ENCODE data around the gene CLIP4.

CLIP4 gene

DNA sequence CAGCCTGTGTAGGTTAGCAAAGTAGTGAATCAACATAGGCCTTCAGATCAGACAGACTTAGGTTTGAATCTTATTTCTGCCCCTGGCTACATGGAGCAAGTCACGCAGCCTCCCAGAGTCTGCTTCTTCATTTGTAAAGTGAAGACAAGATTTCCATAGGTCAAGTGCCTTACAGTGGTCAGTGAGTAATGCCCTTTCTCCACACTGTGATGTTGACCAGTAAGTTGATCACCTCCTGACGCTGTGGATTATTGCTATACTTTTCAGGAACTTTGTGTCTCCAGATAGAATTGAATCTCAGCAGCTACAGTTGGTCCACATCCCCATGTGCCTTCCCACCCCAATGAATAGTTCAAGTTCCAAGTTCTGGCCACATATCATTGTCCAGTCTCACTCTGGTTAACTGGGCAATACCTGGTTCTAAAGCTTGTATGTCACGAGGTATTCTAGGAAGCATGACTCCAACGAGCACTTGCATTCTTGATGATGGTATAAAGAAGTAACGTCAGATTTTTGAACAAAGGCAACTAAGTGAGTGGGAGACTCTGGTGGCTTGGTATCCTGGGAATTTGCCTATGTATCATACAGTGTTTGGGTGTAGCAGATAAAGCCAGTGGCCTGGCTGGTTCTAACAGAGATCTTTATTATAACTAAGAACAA lies 2.1 kb upstream of the CLIP4 start:
- no peak for TF ChIP-seq GATA3 (IDR thresholded peaks at IDR 0.05; ENCODE audit: low read depth, low read length)
- TF ChIP-seq GATA2 (IDR thresholded peaks at IDR 0.05; ENCODE audit: low read depth, low read length): no peak

DNA sequence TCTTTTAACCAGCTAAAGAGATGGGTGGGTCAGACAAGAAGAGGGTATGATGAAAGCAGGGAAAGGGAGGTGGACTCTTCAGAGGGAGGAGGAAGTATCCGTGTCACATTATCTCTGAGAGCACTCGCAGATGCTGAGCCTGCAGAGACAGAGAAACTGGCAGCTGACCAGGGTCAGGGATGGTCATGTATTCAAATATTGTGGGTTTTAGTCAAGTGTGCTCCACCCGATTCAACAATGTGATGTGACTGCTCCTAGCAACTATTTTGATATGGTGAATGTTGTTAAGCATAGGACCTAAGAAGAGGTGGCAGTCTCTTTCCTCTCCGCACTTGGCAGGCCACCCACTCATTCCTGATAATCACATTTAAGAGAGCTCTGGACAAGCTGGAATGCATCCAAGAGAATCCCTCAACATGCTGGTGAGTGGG lies 1.3 kb upstream of the CLIP4 start:
- TF ChIP-seq GATA2 (IDR thresholded peaks at IDR 0.05; ENCODE audit: low read depth, low read length) (peak; percentile 39; the same call in 1 of the 2 replicates), GATA3 (IDR thresholded peaks at IDR 0.05; ENCODE audit: low read depth, low read length) (no peak)

DNA sequence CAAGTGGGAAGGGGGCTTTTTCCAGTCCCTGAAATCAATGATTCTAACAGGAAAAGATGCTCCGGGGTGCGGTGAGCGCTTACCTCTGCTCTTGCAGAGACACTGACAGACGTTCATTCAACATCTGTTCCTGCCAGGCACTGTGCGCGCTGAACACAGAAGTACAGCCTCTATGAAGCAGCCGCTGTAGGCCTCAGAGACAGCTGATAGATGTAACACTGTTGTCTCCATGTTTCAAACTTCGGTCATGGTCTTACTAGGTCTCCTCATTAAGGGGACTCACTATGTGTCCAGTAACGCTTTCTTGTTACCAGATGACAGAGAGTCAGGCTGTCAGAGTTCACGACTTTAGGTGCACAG lies 649 bp upstream of the CLIP4 start:
- TF ChIP-seq GATA2 (IDR thresholded peaks at IDR 0.05; ENCODE audit: low read depth, low read length): no peak
- no peak for TF ChIP-seq GATA3 (IDR thresholded peaks at IDR 0.05; ENCODE audit: low read depth, low read length)

DNA sequence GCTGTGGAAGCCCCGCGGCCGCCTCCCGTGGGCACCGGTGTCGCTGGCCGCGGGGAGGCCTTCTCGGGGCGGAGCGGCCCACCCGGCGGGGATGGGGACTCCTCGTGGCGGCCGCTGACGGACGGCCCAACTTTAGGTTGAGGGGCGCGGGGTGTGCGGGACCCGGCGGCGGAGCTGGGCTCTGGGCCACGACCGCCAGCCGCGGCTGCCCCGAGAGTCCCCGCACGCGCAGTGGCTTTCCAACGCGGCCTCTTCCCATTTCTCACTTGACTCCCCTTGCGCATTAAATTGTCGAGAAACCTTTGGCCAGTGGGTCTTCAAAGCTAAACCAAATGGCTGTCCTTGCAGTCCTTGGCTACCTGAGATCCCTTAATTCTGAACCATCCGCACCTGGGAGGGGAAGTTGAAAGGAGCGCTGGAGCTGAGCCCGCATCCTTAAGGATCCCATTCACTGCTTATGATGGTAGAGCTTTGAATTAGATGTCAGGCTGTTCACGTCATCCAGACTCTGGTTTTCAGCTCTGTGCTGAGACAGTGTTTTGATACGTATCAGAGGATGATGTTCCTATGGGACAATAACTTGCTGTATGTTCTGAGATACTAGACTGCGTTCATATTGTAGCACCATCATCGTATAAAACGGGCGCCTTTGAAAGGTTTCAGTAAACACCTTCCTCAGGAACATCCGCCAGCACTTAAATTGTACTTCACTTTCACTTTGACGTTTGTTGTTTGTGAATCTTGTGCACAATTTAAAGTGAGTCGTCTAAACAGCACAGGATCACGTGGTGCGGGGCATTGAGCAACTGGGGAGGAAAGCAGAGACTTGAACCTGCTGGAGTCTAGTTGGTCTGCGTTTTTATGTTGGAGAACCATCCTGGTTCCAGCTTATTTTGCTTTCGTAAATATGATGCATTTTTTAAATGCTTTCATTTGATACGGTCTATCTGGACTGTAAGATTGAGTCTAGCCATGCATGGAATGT lies 874 bp downstream of the CLIP4 start:
- TF ChIP-seq GATA2 (IDR thresholded peaks at IDR 0.05; ENCODE audit: low read depth, low read length) (no peak; the same call in 1 of the 2 replicates), GATA3 (IDR thresholded peaks at IDR 0.05; ENCODE audit: low read depth, low read length) (no peak)

DNA sequence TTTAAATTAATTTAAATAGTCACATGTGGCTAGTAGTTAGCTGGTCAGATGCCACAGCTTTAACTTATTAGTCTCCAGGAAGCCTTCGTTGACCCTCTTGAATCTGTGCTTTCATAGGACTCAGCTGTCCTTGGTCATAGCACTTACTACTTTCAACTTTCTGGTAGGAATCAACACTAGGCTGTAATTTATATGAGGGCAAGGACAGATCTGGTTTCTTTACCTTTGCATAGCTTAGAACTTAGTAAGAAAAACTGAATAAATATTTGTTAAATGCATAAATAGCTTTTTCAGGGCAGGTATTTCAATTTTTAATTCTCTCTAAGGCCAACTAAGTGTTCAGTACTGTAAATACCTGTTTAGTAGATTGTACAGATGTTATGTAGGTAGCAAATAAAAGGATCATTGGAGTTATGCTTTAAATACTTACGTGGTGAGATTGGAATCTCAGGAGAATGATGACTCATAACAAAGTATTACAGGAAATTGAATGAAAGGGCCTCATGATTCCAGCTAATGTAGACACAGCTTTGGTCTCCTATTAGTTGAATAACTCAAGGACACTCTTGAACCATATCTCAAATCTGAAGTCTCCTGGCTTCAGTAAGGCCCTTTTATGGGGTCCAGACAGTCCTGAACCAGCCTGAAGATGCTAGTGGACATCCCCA lies 2.6 kb downstream of the CLIP4 start:
- TF ChIP-seq GATA2 (IDR thresholded peaks at IDR 0.05; ENCODE audit: low read depth, low read length): no peak
- no peak for TF ChIP-seq GATA3 (IDR thresholded peaks at IDR 0.05; ENCODE audit: low read depth, low read length)

DNA sequence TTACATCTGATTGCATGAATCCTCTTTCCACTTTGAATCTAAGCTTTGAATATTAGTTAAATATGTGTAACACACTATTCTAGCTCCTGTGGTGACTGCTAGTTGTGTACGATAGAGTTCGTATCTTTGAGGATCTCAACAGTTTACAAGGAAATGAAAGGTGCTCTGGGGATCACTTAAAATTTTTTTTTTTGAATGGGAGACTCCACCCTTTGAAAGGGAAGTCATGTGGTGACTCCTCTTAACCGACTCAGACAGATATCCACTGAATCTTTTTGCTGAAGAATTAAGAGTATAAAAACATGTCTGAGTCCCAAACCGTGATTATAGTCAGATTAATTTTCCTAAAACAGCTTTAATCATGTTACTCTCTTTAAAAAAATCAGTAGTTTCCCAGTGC lies 4.0 kb downstream of the CLIP4 start:
- no peak for TF ChIP-seq GATA2 (IDR thresholded peaks at IDR 0.05; ENCODE audit: low read depth, low read length)
- TF ChIP-seq GATA3 (IDR thresholded peaks at IDR 0.05; ENCODE audit: low read depth, low read length): no peak

DNA sequence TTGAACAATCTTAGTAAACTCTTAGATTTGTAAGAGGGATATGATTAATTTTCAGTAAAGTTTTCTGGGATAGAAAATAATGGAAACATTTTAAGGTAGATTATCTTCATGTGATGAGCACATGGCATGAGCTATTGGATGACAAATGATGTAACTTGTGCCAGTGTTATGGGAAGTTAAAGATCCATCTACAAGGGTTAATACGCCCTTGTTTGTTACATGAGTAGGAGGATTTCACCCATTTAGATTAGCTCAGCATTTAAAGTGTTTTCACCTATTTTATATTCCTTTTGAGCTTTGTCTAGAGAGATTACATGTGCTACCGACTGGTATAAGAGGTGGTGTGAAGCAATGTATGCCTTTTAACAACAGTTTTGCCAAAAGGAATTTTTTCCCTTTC lies 5.6 kb downstream of the CLIP4 start:
- no peak for TF ChIP-seq GATA2 (IDR thresholded peaks at IDR 0.05; ENCODE audit: low read depth, low read length)
- TF ChIP-seq GATA3 (IDR thresholded peaks at IDR 0.05; ENCODE audit: low read depth, low read length): no peak

DNA sequence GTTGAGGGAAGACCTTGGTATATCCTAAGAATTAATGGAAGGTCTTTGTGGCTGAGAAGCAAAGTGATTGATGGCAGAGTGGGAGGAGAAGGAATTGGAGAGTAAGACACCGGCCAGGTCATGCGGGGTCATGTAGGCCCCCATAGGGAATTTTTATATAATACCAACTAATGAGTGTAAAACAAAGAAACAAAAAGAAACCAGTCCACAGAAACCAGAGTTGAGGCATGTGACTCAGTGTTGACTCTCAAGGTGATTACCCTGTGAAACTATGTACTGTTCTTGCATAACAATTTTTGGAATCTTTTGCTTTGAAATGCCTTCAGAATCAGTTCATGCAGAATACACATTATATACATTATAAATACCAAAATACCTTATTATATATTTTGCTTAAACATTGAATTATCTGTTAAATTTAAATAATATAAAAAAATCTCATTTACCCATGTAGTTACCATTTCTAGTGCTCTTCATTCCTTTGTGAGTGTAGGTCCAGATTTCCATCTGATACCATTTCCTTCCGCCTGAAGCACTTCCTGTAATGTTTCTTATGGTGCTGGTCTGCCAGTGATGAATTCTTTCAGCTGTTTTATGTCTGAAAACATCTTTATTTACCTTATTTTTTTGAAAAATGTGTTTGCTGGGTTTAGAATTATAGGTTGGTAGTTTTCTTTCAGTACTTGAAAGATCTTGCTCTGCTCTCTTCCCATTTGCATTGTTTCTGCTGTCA lies 8.6 kb downstream of the CLIP4 start:
- TF ChIP-seq GATA2 (IDR thresholded peaks at IDR 0.05; ENCODE audit: low read depth, low read length) (no peak), GATA3 (IDR thresholded peaks at IDR 0.05; ENCODE audit: low read depth, low read length) (no peak)

DNA sequence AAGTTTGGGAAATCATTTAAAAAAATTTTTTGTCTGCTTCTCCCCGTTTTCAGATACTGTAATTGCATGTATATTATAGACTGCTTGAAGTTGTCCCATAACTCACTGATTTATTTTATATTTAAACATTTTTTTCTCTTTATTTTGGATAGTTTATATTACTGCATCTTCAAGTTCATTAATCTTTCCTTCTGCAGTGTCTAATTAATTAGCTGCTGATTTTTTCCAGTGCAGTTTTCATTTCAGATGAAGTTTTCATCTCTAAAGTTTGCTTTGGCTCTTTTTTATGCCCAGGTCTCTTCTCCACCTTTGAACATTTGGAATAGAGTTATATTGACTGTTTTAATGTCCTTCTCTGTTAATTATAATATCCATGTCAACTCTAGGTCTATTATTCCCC lies 9.3 kb downstream of the CLIP4 start:
- no peak for TF ChIP-seq GATA3 (IDR thresholded peaks at IDR 0.05; ENCODE audit: low read depth, low read length)
- no peak for TF ChIP-seq GATA2 (IDR thresholded peaks at IDR 0.05; ENCODE audit: low read depth, low read length)

DNA sequence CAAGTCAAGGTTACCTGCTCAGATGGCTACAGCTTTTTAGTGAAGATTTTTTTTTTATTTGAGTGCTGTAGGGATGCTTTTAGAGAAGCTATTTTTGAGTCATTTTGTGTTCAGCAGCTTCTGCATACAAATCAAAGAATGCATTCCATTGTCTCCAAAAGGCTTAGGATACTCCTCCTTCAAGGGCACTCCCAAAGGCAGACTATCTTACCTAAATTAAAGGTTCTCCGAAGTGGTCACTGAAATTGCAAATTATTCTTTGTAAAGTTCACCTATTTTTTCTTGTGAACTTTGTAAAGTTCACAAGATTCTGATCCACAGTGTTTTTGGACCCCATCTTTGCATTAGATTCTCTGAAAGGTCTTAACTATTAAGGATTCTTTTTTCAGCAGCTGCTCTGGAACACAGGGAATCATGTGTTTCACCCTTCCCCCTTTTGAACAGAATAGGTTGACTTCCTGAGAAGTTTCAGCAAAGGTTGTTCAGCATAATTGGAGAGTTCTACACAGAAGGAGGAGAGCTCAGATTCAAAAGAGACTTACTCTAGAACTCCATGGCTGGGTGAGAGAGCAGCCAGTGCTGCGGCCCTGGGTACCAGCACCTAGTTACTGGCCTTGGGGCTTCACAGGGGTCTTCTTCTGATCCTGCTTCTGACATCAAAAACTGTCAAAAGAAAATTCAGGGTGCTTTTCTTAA lies 14.5 kb downstream of the CLIP4 start:
- TF ChIP-seq GATA3 (IDR thresholded peaks at IDR 0.05; ENCODE audit: low read depth, low read length) (no peak), GATA2 (IDR thresholded peaks at IDR 0.05; ENCODE audit: low read depth, low read length) (no peak)

DNA sequence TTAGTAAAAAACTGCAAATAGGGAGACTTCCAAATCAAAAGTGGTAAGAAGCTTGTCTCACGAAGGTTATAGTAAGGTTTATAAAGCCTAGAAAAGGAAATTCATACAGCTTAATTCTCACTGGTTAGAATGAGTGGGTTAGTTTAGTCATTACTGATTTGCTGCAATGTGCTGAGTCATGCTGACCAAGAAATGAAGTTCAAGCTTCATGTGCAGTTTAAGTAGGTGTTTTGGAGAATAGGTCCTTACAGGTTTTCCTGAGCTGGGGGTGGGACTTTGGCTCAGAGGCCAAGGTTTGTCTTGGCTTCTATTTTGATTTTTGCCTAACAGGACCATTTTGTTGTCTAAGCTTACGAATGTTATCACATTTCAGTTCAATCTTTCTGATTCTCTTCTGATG lies 15.1 kb downstream of the CLIP4 start:
- TF ChIP-seq GATA3 (IDR thresholded peaks at IDR 0.05; ENCODE audit: low read depth, low read length): no peak
- TF ChIP-seq GATA2 (IDR thresholded peaks at IDR 0.05; ENCODE audit: low read depth, low read length): no peak

DNA sequence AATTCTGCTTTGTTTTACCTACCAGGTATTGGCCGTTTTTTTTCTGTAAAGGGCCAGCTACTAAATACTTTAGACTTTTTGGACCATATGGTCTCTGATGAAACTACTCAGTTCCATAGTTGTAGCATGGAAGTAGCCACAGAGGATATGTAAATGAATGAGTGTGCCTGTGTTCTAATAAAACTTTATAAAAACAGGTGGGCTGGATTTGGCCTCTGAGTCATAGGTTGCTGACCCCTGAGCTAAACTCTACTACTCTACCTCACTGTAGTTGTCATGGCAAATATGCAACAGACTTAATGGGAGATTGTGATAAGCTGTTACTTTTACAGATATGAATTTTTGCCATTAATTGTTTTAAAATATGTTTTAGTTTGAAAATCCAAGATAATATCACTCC lies 19.7 kb downstream of the CLIP4 start:
- TF ChIP-seq GATA2 (IDR thresholded peaks at IDR 0.05; ENCODE audit: low read depth, low read length) (no peak), GATA3 (IDR thresholded peaks at IDR 0.05; ENCODE audit: low read depth, low read length) (no peak)

DNA sequence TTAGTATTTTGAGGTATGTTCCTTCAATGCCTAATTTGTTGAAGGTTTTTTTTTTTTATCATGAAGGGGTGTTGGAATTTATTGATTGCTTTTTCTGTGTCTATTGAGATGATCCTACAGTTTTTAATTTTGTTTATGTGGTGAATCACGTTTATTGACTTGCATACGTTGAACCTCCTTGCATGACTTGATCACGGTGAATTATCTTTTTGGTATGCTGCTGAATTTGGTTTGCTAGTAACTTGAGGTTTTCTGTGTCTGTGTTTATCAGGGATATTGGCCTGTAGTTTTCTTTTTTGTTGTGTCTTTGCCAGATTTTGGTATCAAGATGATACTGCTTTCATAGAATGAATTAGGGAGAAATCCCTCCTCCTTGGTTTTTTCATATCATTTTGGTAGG lies 23.9 kb downstream of the CLIP4 start:
- TF ChIP-seq GATA2 (IDR thresholded peaks at IDR 0.05; ENCODE audit: low read depth, low read length): no peak
- TF ChIP-seq GATA3 (IDR thresholded peaks at IDR 0.05; ENCODE audit: low read depth, low read length): no peak

Measured in SH-SY5Y (cell line).